SK-N-SH treated with all-trans-retinoic acid at 6 μM for 48 hours (cell line): ENCODE measurements around the gene NNAT.

Source experiments
- BACH2 ChIP-seq: fragments of 250-450 bp; sonication (Bioruptor Pico); IDR thresholded peaks from 2 replicates; pipeline ENCODE4 v1.9.0; 2021; ENCODE audit warnings: mild to moderate bottlenecking, borderline replicate concordance
- OSR1 ChIP-seq: fragments of 250-450 bp; sonication (Bioruptor Pico); IDR thresholded peaks from 2 replicates; pipeline ENCODE4 v1.8.0; 2022; ENCODE audit warnings: moderate library complexity, mild to moderate bottlenecking, inconsistent platforms
- PATZ1 ChIP-seq: fragments of 250-450 bp; sonication (Bioruptor Pico); IDR thresholded peaks from 2 replicates; pipeline ENCODE4 v1.8.0; 2020; ENCODE audit warnings: mild to moderate bottlenecking, moderate library complexity, borderline replicate concordance
- PPARA ChIP-seq: fragments of 250-450 bp; sonication (Bioruptor Pico); IDR thresholded peaks from 2 replicates; pipeline ENCODE4 v1.5.0; 2020; ENCODE audit warnings: mild to moderate bottlenecking, borderline replicate concordance
- TOX ChIP-seq: fragments of 250-450 bp; sonication (Bioruptor Pico); IDR thresholded peaks from 2 replicates; pipeline ENCODE4 v1.8.0; 2021; ENCODE audit warnings: mild to moderate bottlenecking, moderate library complexity, borderline replicate concordance
- ZFP30 ChIP-seq: fragments of 450-650 bp; formaldehyde crosslinking; IDR thresholded peaks from 2 replicates; pipeline ENCODE4 v1.5.0; 2022; ENCODE audit warnings: mild to moderate bottlenecking, moderate library complexity
- ZNF8 ChIP-seq: fragments of 450-650 bp; formaldehyde crosslinking; IDR thresholded peaks from 2 replicates; pipeline ENCODE4 v1.5.0; 2020; ENCODE audit warnings: mild to moderate bottlenecking, moderate library complexity

- TF ChIP-seq ZFP30 (CRISPR knock-in tag) (no peak), PPARA (no peak), TOX (CRISPR knock-in tag) (no peak), BACH2 (CRISPR knock-in tag) (no peak), PATZ1 (CRISPR knock-in tag) (no peak), ZNF8 (CRISPR knock-in tag) (no peak), OSR1 (no peak)
Observed at GRCh38 chr20:37537505-37537904, 16.5 kb downstream of the NNAT start.
